NCI-H748 (cell line): ENCODE results near the gene HPGDS.

ENCODE experiments used
- DNase-seq: peaks from one replicate; lab custom pipeline; 2025; ENCODE audit not compliant: unreplicated experiment; lab: John Stamatoyannopoulos, UW

Gene HPGDS

GRCh38 chr4:94262163-94263016, 80.2 kb downstream of the HPGDS start:
- DNase-seq, result no peak

GRCh38 chr4:94256828-94257227, 85.8 kb downstream of the HPGDS start:
- DNase-seq, result no peak

- no peak for DNase-seq
These were observed 86.4 kb downstream of the HPGDS start for GRCh38 chr4:94256144-94256783.

GRCh38 chr4:94253036-94253435, 89.6 kb downstream of the HPGDS start:
- DNase-seq, result no peak

- DNase-seq, result no peak
These were observed 91.5 kb downstream of the HPGDS start for GRCh38 chr4:94251094-94251493.
